ENCODE data around the gene PEX5. TPM values are rescaled to one million over a fixed set of nuclear protein-coding genes. Genes with fewer than 3 reads are reported as not detected.
A peak's percentile ranks its signal among the peaks of the same experiment; 100 is the strongest.

The PEX5 gene
- total RNA-seq, 4 donors from 2014 or later = 23.9 to 86.0 (median 30.3) TPM

- Histone ChIP-seq H3K27ac (no peak overlapping the region), H3K9me3 (no peaks in the 10 kb centered on the region), H3K4me1 (peaks cover 0 to 6% (median 2%) of the 10 kb centered on the region in 4 donors), H3K36me3 (no peaks in the 10 kb centered on the region), H3K4me3 (no peak overlapping the region), H3K27me3 (peaks cover 12% of the 10 kb centered on the region)
- in situ Hi-C loops (cut with MboI; ENCODE audit: low pct_ligation_motif_present in 1 of 4, low pct_unique_long_range_greater_than_20kb in 1 of 4, low sequenced_read_pairs in 3 of 4) (no loop called here), intact Hi-C loops (cut with DNase I; ENCODE audit: low total_unique reads) (no loop called here)
- TF ChIP-seq CTCF (IDR thresholded peaks at IDR 0.05) (no peak), POLR2AphosphoS5 (IDR thresholded peaks at IDR 0.05) (no peak), EP300 (IDR thresholded peaks at IDR 0.05; ENCODE audit: low read depth) (no peak), POLR2A (IDR thresholded peaks at IDR 0.05) (no peak)
- WGBS, 2 donors (ENCODE audit: low coverage in 1 of 2) = 86 to 92% methylated on average over 2 to 4 of the region's 4 CpGs
- DNase-seq = no peak
These were observed 28.2 kb upstream of the PEX5 start for GRCh38 chr12:7161327-7161726.

GRCh38 chr12:7161811-7162210 lies 27.7 kb upstream of the PEX5 start:
- Histone ChIP-seq H3K36me3 (no peaks in the 10 kb centered on the region), H3K4me3 (no peak overlapping the region), H3K27ac (no peak overlapping the region), H3K4me1 (peaks cover 0 to 6% (median 2%) of the 10 kb centered on the region in 4 donors), H3K27me3 (peaks cover 12% of the 10 kb centered on the region), H3K9me3 (no peaks in the 10 kb centered on the region)
- intact Hi-C loops (cut with DNase I; ENCODE audit: low total_unique reads) = no loop called here
- DNase-seq = no peak
- TF ChIP-seq CTCF (IDR thresholded peaks at IDR 0.05) (no peak), POLR2AphosphoS5 (IDR thresholded peaks at IDR 0.05) (no peak), POLR2A (IDR thresholded peaks at IDR 0.05) (no peak), EP300 (IDR thresholded peaks at IDR 0.05; ENCODE audit: low read depth) (no peak)
- 67 to 77% methylated on average over 1 to 5 of the region's 5 CpGs for WGBS, 2 donors (ENCODE audit: low coverage in 1 of 2)
- in situ Hi-C loops (cut with MboI; ENCODE audit: low pct_ligation_motif_present in 1 of 4, low pct_unique_long_range_greater_than_20kb in 1 of 4, low sequenced_read_pairs in 3 of 4) = no loop called here

- in situ Hi-C loops (cut with MboI; ENCODE audit: low pct_ligation_motif_present in 1 of 4, low pct_unique_long_range_greater_than_20kb in 1 of 4, low sequenced_read_pairs in 3 of 4) = no loop called here
- peak; percentile 32 for DNase-seq
- peaks cover 0 to 6% (median 2%) of the 10 kb centered on the region in 4 donors for H3K4me1 ChIP-seq
- no peak overlapping the region for H3K4me3 ChIP-seq
- H3K27ac ChIP-seq = no peak overlapping the region
- intact Hi-C loops (cut with DNase I; ENCODE audit: low total_unique reads) = no loop called here
- TF ChIP-seq CTCF (IDR thresholded peaks at IDR 0.05) (peak; percentile 36 to 54 (median 47)), POLR2A (IDR thresholded peaks at IDR 0.05) (no peak)
- H3K27me3 ChIP-seq = peaks cover 12% of the 10 kb centered on the region
- H3K36me3 ChIP-seq = no peaks in the 10 kb centered on the region
- peaks cover 0 to 5% of the 10 kb centered on the region in 2 donors for H3K9me3 ChIP-seq
- WGBS, 2 donors (ENCODE audit: low coverage in 1 of 2) = 3 to 8% methylated on average over 12 to 19 of the region's 19 CpGs
These were observed 26.8 kb upstream of the PEX5 start for GRCh38 chr12:7162691-7163114.

- DNase-seq = no peak
- Histone ChIP-seq H3K9me3 (peaks cover 14 to 24% of the 10 kb centered on the region in 2 donors), H3K27ac (no peak overlapping the region), H3K4me1 (no peaks in the 10 kb centered on the region), H3K36me3 (no peaks in the 10 kb centered on the region), H3K4me3 (no peak overlapping the region), H3K27me3 (peaks cover 3% of the 10 kb centered on the region)
- in situ Hi-C loops (cut with MboI; ENCODE audit: low pct_ligation_motif_present in 1 of 4, low pct_unique_long_range_greater_than_20kb in 1 of 4, low sequenced_read_pairs in 3 of 4) = no loop called here
- intact Hi-C loops (cut with DNase I; ENCODE audit: low total_unique reads) = no loop called here
- TF ChIP-seq POLR2AphosphoS5 (IDR thresholded peaks at IDR 0.05) = no peak
- no peak for TF ChIP-seq POLR2A (IDR thresholded peaks at IDR 0.05)
- TF ChIP-seq EP300 (IDR thresholded peaks at IDR 0.05; ENCODE audit: low read depth) = no peak
- no peak for TF ChIP-seq CTCF (IDR thresholded peaks at IDR 0.05)
These were observed 19.5 kb upstream of the PEX5 start for GRCh38 chr12:7169951-7170350.

Data from transverse colon (tissue), 4 donors.